CD4-positive, alpha-beta T cell treated with Interleukin-21 for 1 hour (primary cell): ENCODE data around the gene NCSTN.

Experiments
- DNase-seq: peaks from one replicate; pipeline ENCODE4 v3.0.0-alpha.2; 2020

The NCSTN gene

GRCh38 chr1:160407839-160408801 is 64.9 kb downstream of the NCSTN start:
- DNase-seq = no peak
